HG03097 (cell line): ENCODE results near the gene CEP112.
"Not testable (repeated sequence)": the region's sequence is repeated elsewhere in the genome, so short reads cannot be mapped to it uniquely, and the experiment has no call there.

Source experiments
- ATAC-seq: cut with Tn5 transposase; IDR thresholded peaks from one replicate; pipeline ENCODE4 v1.9.1; 2021; ENCODE audit not compliant: unreplicated experiment, low FRiP score

Gene CEP112

GRCh38 chr17:66087073-66087472, 104.9 kb downstream of the CEP112 start:
- ATAC-seq, result no peak

- no peak for ATAC-seq
Measured at GRCh38 chr17:66085221-66085620, 106.7 kb downstream of the CEP112 start.

- not testable (repeated sequence) for ATAC-seq
Measured at GRCh38 chr17:66080670-66081069, 111.3 kb downstream of the CEP112 start.

- no peak for ATAC-seq
Measured at GRCh38 chr17:66076546-66077190, 115.3 kb downstream of the CEP112 start.

- no peak for ATAC-seq
Measured at GRCh38 chr17:66073384-66073783, 118.5 kb downstream of the CEP112 start.

GRCh38 chr17:66063686-66064085, 128.2 kb downstream of the CEP112 start:
- no peak for ATAC-seq

GRCh38 chr17:66056148-66056547, 135.8 kb downstream of the CEP112 start:
- ATAC-seq, result no peak

GRCh38 chr17:66054242-66054641, 137.7 kb downstream of the CEP112 start:
- no peak for ATAC-seq

- ATAC-seq, result no peak
Measured at GRCh38 chr17:66044083-66044482, 147.8 kb downstream of the CEP112 start.

- no peak for ATAC-seq
Measured at GRCh38 chr17:66043419-66043818, 148.5 kb downstream of the CEP112 start.

- no peak for ATAC-seq
Measured at GRCh38 chr17:66040402-66040801, 151.5 kb downstream of the CEP112 start.

- ATAC-seq, result no peak
Measured at GRCh38 chr17:66038125-66038524, 153.8 kb downstream of the CEP112 start.

GRCh38 chr17:66037221-66037620, 154.7 kb downstream of the CEP112 start:
- ATAC-seq, result no peak

- no peak for ATAC-seq
Measured at GRCh38 chr17:66032082-66032712, 159.7 kb downstream of the CEP112 start.

- ATAC-seq, result no peak
Measured at GRCh38 chr17:66025551-66025950, 166.4 kb downstream of the CEP112 start.

- ATAC-seq, result no peak
Measured at GRCh38 chr17:66021757-66022156, 170.2 kb downstream of the CEP112 start.

GRCh38 chr17:66018786-66019185, 173.1 kb downstream of the CEP112 start:
- no peak for ATAC-seq

- ATAC-seq, result no peak
Measured at GRCh38 chr17:66016231-66016630, 175.7 kb downstream of the CEP112 start.

GRCh38 chr17:66008680-66009079, 183.3 kb downstream of the CEP112 start:
- ATAC-seq, result no peak

GRCh38 chr17:66006654-66007053, 185.3 kb downstream of the CEP112 start:
- no peak for ATAC-seq

- no peak for ATAC-seq
Measured at GRCh38 chr17:66002812-66003211, 189.1 kb downstream of the CEP112 start.

GRCh38 chr17:66002063-66002585, 189.8 kb downstream of the CEP112 start:
- no peak for ATAC-seq
